ENCODE results near the gene ATP10B.
"Not testable (repeated sequence)": the region's sequence is repeated elsewhere in the genome, so short reads cannot be mapped to it uniquely, and the experiment has no call there.

The ATP10B gene

GRCh38 chr5:160852049-160852448 lies at the start of gene ATP10B:
TSS of gene ATP10B (minus strand) at chr5:160852211. CDS start at chr5:160688074, 164,137 bp downstream.
- in situ Hi-C loops (cut with MboI; ENCODE audit: low sequenced_read_pairs) = no loop called here

GRCh38 chr5:160901656-160902055 lies 49.6 kb upstream of the ATP10B start:
- in situ Hi-C loops (cut with MboI; ENCODE audit: low sequenced_read_pairs) = no loop called here

- in situ Hi-C loops (cut with MboI; ENCODE audit: low sequenced_read_pairs) = no loop called here
Measured at GRCh38 chr5:160899735-160900134, 47.7 kb upstream of the ATP10B start.

- in situ Hi-C loops (cut with MboI; ENCODE audit: low sequenced_read_pairs) = not testable (repeated sequence)
Measured at GRCh38 chr5:160893180-160893964, 41.4 kb upstream of the ATP10B start.

GRCh38 chr5:160887780-160888179 lies 35.8 kb upstream of the ATP10B start:
- in situ Hi-C loops (cut with MboI; ENCODE audit: low sequenced_read_pairs) = no loop called here

- in situ Hi-C loops (cut with MboI; ENCODE audit: low sequenced_read_pairs) = not testable (repeated sequence)
Measured at GRCh38 chr5:160873560-160874200, 21.7 kb upstream of the ATP10B start.

- in situ Hi-C loops (cut with MboI; ENCODE audit: low sequenced_read_pairs) = no loop called here
Measured at GRCh38 chr5:160869989-160870521, 18.0 kb upstream of the ATP10B start.

- in situ Hi-C loops (cut with MboI; ENCODE audit: low sequenced_read_pairs) = no loop called here
Measured at GRCh38 chr5:160867976-160868375, 16.0 kb upstream of the ATP10B start.

GRCh38 chr5:160851451-160851850 lies 560 bp downstream of the ATP10B start:
- in situ Hi-C loops (cut with MboI; ENCODE audit: low sequenced_read_pairs) = no loop called here

- in situ Hi-C loops (cut with MboI; ENCODE audit: low sequenced_read_pairs) = no loop called here
Measured at GRCh38 chr5:160850421-160850820, 1.6 kb downstream of the ATP10B start.

GRCh38 chr5:160847526-160848085 lies 4.4 kb downstream of the ATP10B start:
- in situ Hi-C loops (cut with MboI; ENCODE audit: low sequenced_read_pairs) = no loop called here

GRCh38 chr5:160846642-160847041 lies 5.4 kb downstream of the ATP10B start:
- in situ Hi-C loops (cut with MboI; ENCODE audit: low sequenced_read_pairs) = no loop called here

- in situ Hi-C loops (cut with MboI; ENCODE audit: low sequenced_read_pairs) = no loop called here
Measured at GRCh38 chr5:160844177-160844576, 7.8 kb downstream of the ATP10B start.

- in situ Hi-C loops (cut with MboI; ENCODE audit: low sequenced_read_pairs) = no loop called here
Measured at GRCh38 chr5:160843240-160843639, 8.8 kb downstream of the ATP10B start.

- in situ Hi-C loops (cut with MboI; ENCODE audit: low sequenced_read_pairs) = no loop called here
Measured at GRCh38 chr5:160837749-160838593, 14.0 kb downstream of the ATP10B start.

GRCh38 chr5:160837211-160837610 lies 14.8 kb downstream of the ATP10B start:
- in situ Hi-C loops (cut with MboI; ENCODE audit: low sequenced_read_pairs) = no loop called here

- in situ Hi-C loops (cut with MboI; ENCODE audit: low sequenced_read_pairs) = no loop called here
Measured at GRCh38 chr5:160835818-160836528, 16.0 kb downstream of the ATP10B start.

- in situ Hi-C loops (cut with MboI; ENCODE audit: low sequenced_read_pairs) = no loop called here
Measured at GRCh38 chr5:160835376-160835775, 16.6 kb downstream of the ATP10B start.

- in situ Hi-C loops (cut with MboI; ENCODE audit: low sequenced_read_pairs) = no loop called here
Measured at GRCh38 chr5:160833806-160834205, 18.2 kb downstream of the ATP10B start.

GRCh38 chr5:160831801-160832200 lies 20.2 kb downstream of the ATP10B start:
- in situ Hi-C loops (cut with MboI; ENCODE audit: low sequenced_read_pairs) = no loop called here
